Measurements from ENCODE around the gene FAM98C. TPM values are rescaled to one million over a fixed set of nuclear protein-coding genes. Genes with fewer than 3 reads are reported as not detected.

FAM98C gene
- total and polyA plus RNA-seq, 2 of the 13 experiments (the other 11 are each of a cell fraction or from before 2014, with no cell fraction given) = 10.0 to 11.5 TPM

DNA sequence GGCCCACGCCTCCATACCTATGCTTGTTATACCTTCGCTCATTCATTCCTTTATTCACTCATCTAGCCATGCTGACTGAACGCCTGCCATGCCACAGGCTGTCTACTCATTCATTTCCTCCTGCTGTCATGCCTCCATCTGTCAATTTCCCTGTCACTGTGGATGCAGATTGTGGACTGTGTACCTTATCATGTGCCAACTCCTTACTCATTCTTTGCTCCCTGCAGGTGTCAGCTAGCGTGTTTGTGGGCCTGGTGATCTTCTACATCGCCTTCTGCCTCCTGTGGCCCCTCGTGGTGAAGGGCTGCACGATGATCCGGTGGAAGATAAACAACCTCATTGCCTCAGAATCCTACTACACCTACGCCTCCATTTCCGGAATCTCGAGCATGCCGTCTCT, 32.6 kb upstream of the FAM98C start (continued):
- TF ChIP-seq, protein P1, sequence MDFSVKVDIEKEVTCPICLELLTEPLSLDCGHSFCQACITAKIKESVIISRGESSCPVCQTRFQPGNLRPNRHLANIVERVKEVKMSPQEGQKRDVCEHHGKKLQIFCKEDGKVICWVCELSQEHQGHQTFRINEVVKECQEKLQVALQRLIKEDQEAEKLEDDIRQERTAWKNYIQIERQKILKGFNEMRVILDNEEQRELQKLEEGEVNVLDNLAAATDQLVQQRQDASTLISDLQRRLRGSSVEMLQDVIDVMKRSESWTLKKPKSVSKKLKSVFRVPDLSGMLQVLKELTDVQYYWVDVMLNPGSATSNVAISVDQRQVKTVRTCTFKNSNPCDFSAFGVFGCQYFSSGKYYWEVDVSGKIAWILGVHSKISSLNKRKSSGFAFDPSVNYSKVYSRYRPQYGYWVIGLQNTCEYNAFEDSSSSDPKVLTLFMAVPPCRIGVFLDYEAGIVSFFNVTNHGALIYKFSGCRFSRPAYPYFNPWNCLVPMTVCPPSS (IDR thresholded peaks at IDR 0.05) = no peak
- TF ChIP-seq TGIF2 (CRISPR knock-in tag; IDR thresholded peaks at IDR 0.05) = peak; percentile 96
- TF ChIP-seq ZNF33B (CRISPR knock-in tag; IDR thresholded peaks at IDR 0.05) = no peak
- TF ChIP-seq, protein P2, sequence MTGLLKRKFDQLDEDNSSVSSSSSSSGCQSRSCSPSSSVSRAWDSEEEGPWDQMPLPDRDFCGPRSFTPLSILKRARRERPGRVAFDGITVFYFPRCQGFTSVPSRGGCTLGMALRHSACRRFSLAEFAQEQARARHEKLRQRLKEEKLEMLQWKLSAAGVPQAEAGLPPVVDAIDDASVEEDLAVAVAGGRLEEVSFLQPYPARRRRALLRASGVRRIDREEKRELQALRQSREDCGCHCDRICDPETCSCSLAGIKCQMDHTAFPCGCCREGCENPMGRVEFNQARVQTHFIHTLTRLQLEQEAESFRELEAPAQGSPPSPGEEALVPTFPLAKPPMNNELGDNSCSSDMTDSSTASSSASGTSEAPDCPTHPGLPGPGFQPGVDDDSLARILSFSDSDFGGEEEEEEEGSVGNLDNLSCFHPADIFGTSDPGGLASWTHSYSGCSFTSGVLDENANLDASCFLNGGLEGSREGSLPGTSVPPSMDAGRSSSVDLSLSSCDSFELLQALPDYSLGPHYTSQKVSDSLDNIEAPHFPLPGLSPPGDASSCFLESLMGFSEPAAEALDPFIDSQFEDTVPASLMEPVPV (CRISPR knock-in tag; IDR thresholded peaks at IDR 0.05) = no peak
- no peak for TF ChIP-seq SMAD1 (CRISPR knock-in tag; IDR thresholded peaks at IDR 0.05; ENCODE audit: borderline replicate concordance, low read depth)
- no peak for TF ChIP-seq MBNL3 (CRISPR knock-in tag; conservative IDR thresholded peaks at IDR 0.05)
- no peak for TF ChIP-seq YY1 (IDR thresholded peaks at IDR 0.05; ENCODE audit: insufficient read depth, insufficient replicate concordance, low read depth, low read length)
- no peak for TF ChIP-seq ZNF124 (CRISPR knock-in tag; IDR thresholded peaks at IDR 0.05)
- TF ChIP-seq, protein P3, sequence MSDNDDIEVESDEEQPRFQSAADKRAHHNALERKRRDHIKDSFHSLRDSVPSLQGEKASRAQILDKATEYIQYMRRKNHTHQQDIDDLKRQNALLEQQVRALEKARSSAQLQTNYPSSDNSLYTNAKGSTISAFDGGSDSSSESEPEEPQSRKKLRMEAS (IDR thresholded peaks at IDR 0.05) = peak; percentile 25; the same call in 1 of the 2 replicates
- TF ChIP-seq NFKBIZ (CRISPR knock-in tag; IDR thresholded peaks at IDR 0.05) = no peak
- TF ChIP-seq DR1 (CRISPR knock-in tag; IDR thresholded peaks at IDR 0.05) = no peak
- TF ChIP-seq FOXK2 (IDR thresholded peaks at IDR 0.05) = no peak
- no peak for TF ChIP-seq PITX1 (CRISPR knock-in tag; IDR thresholded peaks at IDR 0.05)
- TF ChIP-seq GATA4 (IDR thresholded peaks at IDR 0.05; ENCODE audit: borderline replicate concordance, low read depth) = no peak
- TF ChIP-seq, protein P4, sequence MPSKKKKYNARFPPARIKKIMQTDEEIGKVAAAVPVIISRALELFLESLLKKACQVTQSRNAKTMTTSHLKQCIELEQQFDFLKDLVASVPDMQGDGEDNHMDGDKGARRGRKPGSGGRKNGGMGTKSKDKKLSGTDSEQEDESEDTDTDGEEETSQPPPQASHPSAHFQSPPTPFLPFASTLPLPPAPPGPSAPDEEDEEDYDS (CRISPR knock-in tag; IDR thresholded peaks at IDR 0.05) = no peak
- TF ChIP-seq MXI1 (IDR thresholded peaks at IDR 0.05; ENCODE audit: borderline replicate concordance, low read depth, low read length) = peak; percentile 95
- no peak for TF ChIP-seq ZNF354B (CRISPR knock-in tag; IDR thresholded peaks at IDR 0.05)
- TF ChIP-seq ZKSCAN8 (CRISPR knock-in tag; IDR thresholded peaks at IDR 0.05; ENCODE audit: borderline replicate concordance) = no peak
- TF ChIP-seq KLF16 (CRISPR knock-in tag; IDR thresholded peaks at IDR 0.05) = no peak
- no peak for TF ChIP-seq ZNF253 (CRISPR knock-in tag; IDR thresholded peaks at IDR 0.05; ENCODE audit: borderline replicate concordance)
- TF ChIP-seq, protein P5, sequence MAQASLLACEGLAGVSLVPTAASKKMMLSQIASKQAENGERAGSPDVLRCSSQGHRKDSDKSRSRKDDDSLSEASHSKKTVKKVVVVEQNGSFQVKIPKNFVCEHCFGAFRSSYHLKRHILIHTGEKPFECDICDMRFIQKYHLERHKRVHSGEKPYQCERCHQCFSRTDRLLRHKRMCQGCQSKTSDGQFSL (CRISPR knock-in tag; IDR thresholded peaks at IDR 0.05) = no peak
- no peak for TF ChIP-seq NFE2 (CRISPR knock-in tag; IDR thresholded peaks at IDR 0.05)
- TF ChIP-seq PHF5A (CRISPR knock-in tag; IDR thresholded peaks at IDR 0.05; ENCODE audit: low read depth, unreplicated experiment) = no peak
- TF ChIP-seq, protein P6, sequence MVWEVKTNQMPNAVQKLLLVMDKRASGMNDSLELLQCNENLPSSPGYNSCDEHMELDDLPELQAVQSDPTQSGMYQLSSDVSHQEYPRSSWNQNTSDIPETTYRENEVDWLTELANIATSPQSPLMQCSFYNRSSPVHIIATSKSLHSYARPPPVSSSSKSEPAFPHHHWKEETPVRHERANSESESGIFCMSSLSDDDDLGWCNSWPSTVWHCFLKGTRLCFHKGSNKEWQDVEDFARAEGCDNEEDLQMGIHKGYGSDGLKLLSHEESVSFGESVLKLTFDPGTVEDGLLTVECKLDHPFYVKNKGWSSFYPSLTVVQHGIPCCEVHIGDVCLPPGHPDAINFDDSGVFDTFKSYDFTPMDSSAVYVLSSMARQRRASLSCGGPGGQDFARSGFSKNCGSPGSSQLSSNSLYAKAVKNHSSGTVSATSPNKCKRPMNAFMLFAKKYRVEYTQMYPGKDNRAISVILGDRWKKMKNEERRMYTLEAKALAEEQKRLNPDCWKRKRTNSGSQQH (CRISPR knock-in tag; IDR thresholded peaks at IDR 0.05; ENCODE audit: low read depth) = peak; percentile 47; the same call in 1 of the 2 replicates
